GM06990 (cell line): ENCODE data around the gene CFAP74.

Experiments
- DNase-seq: peaks from one replicate; pipeline ENCODE4 v3.0.0-alpha.2; 2011; ENCODE audit not compliant: insufficient read length; ENCODE audit errors: extremely low read depth
- H3K27me3 ChIP-seq: replicated peaks from 2 replicates; pipeline ENCODE4 v1.6.0; 2011; ENCODE audit warnings: low read length; ENCODE audit not compliant: control insufficient read depth, insufficient read depth
- H3K36me3 ChIP-seq: 2 replicates; pipeline ENCODE4 v1.5.1; 2011; ENCODE audit warnings: low read length; ENCODE audit not compliant: control insufficient read depth, insufficient read depth
- H3K4me3 ChIP-seq: replicated peaks from 2 replicates; pipeline ENCODE4 v1.5.1; 2011; ENCODE audit warnings: low read depth, mild to moderate bottlenecking, control low read depth, low read length
- TF ChIP-seq, protein P1 (sequence below): IDR thresholded peaks from 2 replicates; pipeline ENCODE4 v1.5.1; 2011; ENCODE audit warnings: low read length, control low read depth, mild to moderate bottlenecking, inconsistent platforms; ENCODE audit not compliant: insufficient read depth, poor library complexity, severe bottlenecking

CFAP74 gene

DNA sequence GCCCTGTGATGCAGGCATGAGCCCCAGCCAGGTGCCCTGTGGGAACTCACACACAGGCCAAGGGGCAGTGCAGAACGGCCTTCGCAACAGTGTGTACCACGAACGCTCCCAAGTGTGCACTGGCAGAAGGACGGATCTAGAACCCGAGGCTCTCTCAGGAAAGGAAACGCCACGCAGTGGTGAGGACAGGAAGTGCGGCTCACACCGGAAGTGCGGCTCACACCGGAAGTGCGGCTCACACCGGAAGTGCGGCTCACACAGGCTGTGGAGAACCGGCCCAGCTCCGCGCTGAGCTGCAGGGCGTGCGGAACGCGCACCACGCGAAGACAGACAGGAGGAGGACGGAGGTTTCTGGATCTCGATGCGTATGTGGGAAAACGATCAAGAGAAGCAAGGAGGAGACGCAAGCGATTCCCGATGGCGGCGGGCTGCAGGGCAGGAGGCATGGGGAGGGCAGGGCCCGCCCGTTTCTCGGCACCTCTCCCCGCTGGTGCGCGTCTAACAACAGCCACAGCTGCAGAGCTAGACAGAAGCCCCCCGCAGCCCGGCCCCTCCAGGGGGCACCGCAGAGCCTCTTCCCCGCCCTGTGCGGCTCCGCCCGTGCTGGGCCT lies 48.6 kb downstream of the CFAP74 start:
- H3K27me3 ChIP-seq, result 0 out of 2 replicates have a peak, but pooled peaks cover 1% of the 10 kb centered on the region
- no peak overlapping the region for H3K4me3 ChIP-seq
- TF ChIP-seq, protein P1, sequence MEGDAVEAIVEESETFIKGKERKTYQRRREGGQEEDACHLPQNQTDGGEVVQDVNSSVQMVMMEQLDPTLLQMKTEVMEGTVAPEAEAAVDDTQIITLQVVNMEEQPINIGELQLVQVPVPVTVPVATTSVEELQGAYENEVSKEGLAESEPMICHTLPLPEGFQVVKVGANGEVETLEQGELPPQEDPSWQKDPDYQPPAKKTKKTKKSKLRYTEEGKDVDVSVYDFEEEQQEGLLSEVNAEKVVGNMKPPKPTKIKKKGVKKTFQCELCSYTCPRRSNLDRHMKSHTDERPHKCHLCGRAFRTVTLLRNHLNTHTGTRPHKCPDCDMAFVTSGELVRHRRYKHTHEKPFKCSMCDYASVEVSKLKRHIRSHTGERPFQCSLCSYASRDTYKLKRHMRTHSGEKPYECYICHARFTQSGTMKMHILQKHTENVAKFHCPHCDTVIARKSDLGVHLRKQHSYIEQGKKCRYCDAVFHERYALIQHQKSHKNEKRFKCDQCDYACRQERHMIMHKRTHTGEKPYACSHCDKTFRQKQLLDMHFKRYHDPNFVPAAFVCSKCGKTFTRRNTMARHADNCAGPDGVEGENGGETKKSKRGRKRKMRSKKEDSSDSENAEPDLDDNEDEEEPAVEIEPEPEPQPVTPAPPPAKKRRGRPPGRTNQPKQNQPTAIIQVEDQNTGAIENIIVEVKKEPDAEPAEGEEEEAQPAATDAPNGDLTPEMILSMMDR, result no peak
- no peaks in the 10 kb centered on the region for H3K36me3 ChIP-seq
- DNase-seq, result no peak

DNA sequence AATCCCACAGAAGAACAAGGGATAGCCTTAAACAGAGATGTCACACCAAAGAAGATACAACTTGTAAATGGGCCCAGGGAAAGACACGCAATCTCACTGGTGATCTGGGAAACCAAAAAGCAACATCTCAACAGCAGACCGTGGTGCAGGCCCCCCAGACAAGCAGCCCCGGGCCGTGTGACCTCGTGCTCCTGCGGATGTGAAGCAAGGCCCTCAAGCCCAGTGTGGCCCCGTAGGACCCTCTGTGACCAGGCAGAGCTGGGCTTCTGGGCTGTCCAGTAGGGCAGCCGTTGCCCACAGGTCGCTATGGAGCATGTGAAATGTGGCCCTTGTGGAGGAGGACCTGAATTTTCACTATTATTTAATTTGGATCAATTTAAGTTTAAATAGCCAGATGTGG lies 49.6 kb downstream of the CFAP74 start:
- DNase-seq, result no peak
- Histone ChIP-seq H3K27me3 (0 out of 2 replicates have a peak, but pooled peaks cover 1% of the 10 kb centered on the region), H3K4me3 (no peak overlapping the region), H3K36me3 (no peaks in the 10 kb centered on the region)
- TF ChIP-seq, protein P1, result no peak

DNA sequence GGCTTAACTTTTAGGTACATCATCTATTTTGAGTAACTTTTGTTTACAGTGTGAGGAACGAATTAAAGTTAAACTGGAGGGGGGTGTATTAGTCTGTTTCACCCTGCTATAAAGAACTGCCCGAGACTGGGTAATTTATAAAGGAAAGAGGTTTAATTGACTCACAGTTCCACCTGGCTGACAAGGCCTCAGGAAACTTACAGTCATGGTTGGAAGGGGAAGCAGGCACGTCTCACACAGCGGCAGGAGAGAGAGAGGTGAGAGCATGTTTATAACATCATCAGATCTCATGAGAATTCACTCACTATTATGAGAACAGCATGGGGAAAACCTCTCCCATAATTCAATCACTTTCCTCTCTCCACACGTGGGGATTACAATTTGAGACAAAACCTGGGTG lies 52.6 kb downstream of the CFAP74 start:
- Histone ChIP-seq H3K27me3 (no peaks in the 10 kb centered on the region), H3K36me3 (no peaks in the 10 kb centered on the region), H3K4me3 (no peak overlapping the region)
- DNase-seq, result no peak
- TF ChIP-seq, protein P1, result no peak

DNA sequence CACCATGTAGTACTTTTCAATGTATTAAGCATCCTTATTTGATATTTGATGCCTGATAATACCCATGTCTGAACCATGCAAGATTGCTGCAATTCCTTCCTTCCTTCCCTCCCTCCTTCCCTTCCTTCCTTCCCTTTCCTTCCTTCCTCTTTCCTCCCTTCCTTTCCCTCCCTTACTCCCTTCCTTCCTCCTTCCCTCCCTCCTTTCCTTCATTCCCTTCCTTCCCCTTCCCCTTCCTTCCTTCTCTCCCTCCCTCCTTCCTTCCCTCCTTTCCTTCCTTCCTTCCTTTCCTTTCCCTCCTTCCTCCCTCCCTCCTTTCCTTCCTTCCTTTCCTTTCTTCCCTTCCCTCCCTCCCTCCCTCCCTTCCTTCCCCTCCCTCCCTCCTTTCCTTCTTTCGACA lies 54.8 kb downstream of the CFAP74 start:
- Histone ChIP-seq H3K4me3 (no peak overlapping the region), H3K36me3 (no peaks in the 10 kb centered on the region), H3K27me3 (no peaks in the 10 kb centered on the region)
- DNase-seq, result no peak
- TF ChIP-seq, protein P1, result no peak

DNA sequence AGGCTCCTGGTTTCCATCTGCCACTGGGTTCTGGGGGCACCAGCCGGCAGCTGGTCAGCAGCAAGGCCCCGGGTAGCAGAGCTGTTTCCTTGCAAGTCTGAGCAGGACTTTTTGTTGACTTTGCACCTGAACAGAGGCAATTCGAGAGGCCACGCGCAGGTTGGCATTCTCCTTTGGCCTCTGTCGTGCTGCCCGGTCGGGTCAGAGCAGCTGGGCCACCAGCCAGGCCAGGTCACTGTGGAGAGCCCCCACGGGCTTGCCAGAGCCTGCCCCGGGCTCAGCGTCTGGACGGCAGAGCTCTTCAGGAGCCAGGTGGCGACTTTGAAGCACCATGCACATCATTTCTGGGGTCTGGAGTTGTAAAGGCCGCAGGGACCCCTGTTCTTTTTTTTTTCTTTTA lies 56.1 kb downstream of the CFAP74 start:
- no peak for DNase-seq
- Histone ChIP-seq H3K36me3 (no peaks in the 10 kb centered on the region), H3K27me3 (no peaks in the 10 kb centered on the region), H3K4me3 (no peak overlapping the region)
- TF ChIP-seq, protein P1, result no peak

DNA sequence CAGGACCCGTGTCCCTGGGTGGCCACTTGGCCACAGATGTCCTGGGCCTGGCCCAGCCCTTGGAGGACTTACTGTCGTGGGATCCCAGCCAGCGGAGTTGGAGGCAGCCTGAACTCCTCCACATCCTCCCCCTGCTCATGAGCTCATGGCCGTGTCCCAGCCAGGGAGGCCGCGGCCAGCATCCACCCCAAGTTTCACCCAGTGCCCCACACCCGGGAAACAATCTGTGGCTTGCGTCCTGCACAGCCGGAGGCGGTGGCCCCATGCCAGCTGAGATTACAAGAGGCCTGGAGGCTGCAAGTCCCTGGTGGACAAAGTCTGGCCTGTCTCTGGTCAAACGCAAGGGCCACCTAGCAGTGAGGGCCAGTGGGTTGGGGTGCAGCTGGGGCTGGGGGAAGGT lies 57.0 kb downstream of the CFAP74 start:
- H3K4me3 ChIP-seq, result no peak overlapping the region
- TF ChIP-seq, protein P1, result no peak
- DNase-seq, result no peak
- H3K27me3 ChIP-seq, result no peaks in the 10 kb centered on the region
- no peaks in the 10 kb centered on the region for H3K36me3 ChIP-seq
